ENCODE data around the gene TSPAN17. TPM values are rescaled to one million over a fixed set of nuclear protein-coding genes. Genes with fewer than 3 reads are reported as not detected.
A peak's percentile ranks its signal among the peaks of the same experiment; 100 is the strongest.

TSPAN17 gene
- total and polyA plus RNA-seq, 11 donors: 15.4 to 59.3 (median 30.9) TPM

- Histone ChIP-seq H3K36me3 (no peaks in the 10 kb centered on the region), H3K4me1 (peaks cover 0 to 18% (median 10%) of the 10 kb centered on the region in 12 donors), H3K27me3 (peaks cover 26 to 82% (median 54%) of the 10 kb centered on the region in 9 donors), H3K27ac (no peak overlapping the region), H3K4me3 (no peak overlapping the region), H3K9me3 (no peaks in the 10 kb centered on the region)
- TF ChIP-seq CTCF (IDR thresholded peaks at IDR 0.05): no peak
- DNase-seq (no peak), ATAC-seq (no peak)
- 77 to 83% (median 78%) methylated on average over 7 of the region's 7 CpGs for WGBS, 4 donors
- intact Hi-C loops (cut with DNase I): no loop called here
Measured at GRCh38 chr5:176631383-176632200, 15.7 kb upstream of the TSPAN17 start.

- DNase-seq (no peak), ATAC-seq (peak in 3 of 4 donors; percentile 19 to 52 (median 39))
- peaks cover 26 to 77% (median 42%) of the 10 kb centered on the region in 9 donors for H3K27me3 ChIP-seq
Measured at GRCh38 chr5:176632745-176633144, 14.5 kb upstream of the TSPAN17 start.

GRCh38 chr5:176633598-176633997 is 13.7 kb upstream of the TSPAN17 start:
- no peaks in the 10 kb centered on the region for H3K9me3 ChIP-seq
- no peak for DNase-seq
- H3K4me1 ChIP-seq: peaks cover 0 to 18% (median 10%) of the 10 kb centered on the region in 12 donors
- peaks cover 22 to 68% (median 34%) of the 10 kb centered on the region in 9 donors for H3K27me3 ChIP-seq
- no peak overlapping the region for H3K27ac ChIP-seq
- intact Hi-C loops (cut with DNase I): no loop called here
- TF ChIP-seq CTCF (IDR thresholded peaks at IDR 0.05) (no peak), POLR2A (IDR thresholded peaks at IDR 0.05) (no peak)
- H3K36me3 ChIP-seq: no peaks in the 10 kb centered on the region
- WGBS, 4 donors: 22 to 27% (median 25%) methylated on average over 6 of the region's 6 CpGs
- H3K4me3 ChIP-seq: no peak overlapping the region
- no peak for ATAC-seq

More at GRCh38 chr5:176632745-176633144, 14.5 kb upstream of the TSPAN17 start:
- no peak overlapping the region for H3K4me3 ChIP-seq
- no peaks in the 10 kb centered on the region for H3K36me3 ChIP-seq
- TF ChIP-seq CTCF (IDR thresholded peaks at IDR 0.05) (no peak), POLR2A (IDR thresholded peaks at IDR 0.05) (no peak)
- H3K4me1 ChIP-seq: peaks cover 0 to 18% (median 10%) of the 10 kb centered on the region in 12 donors
- 74 to 94% (median 78%) methylated on average over 2 of the region's 2 CpGs for WGBS, 4 donors
- H3K27ac ChIP-seq: no peak overlapping the region
- no peaks in the 10 kb centered on the region for H3K9me3 ChIP-seq
- intact Hi-C loops (cut with DNase I): no loop called here

GRCh38 chr5:176636426-176636825 is 10.9 kb upstream of the TSPAN17 start:
- H3K27ac ChIP-seq: no peak overlapping the region
- intact Hi-C loops (cut with DNase I): no loop called here
- H3K4me1 ChIP-seq: peaks cover 0 to 11% (median 0%) of the 10 kb centered on the region in 12 donors
- no peaks in the 10 kb centered on the region for H3K36me3 ChIP-seq
- no peak overlapping the region for H3K4me3 ChIP-seq
- WGBS, 4 donors: 22 to 40% (median 33%) methylated on average over 9 of the region's 9 CpGs
- DNase-seq: no peak
- no peaks in the 10 kb centered on the region for H3K9me3 ChIP-seq
- H3K27me3 ChIP-seq: peaks cover 3 to 40% (median 12%) of the 10 kb centered on the region in 9 donors
- ATAC-seq: no peak
- TF ChIP-seq POLR2A (IDR thresholded peaks at IDR 0.05): no peak
- no peak for TF ChIP-seq CTCF (IDR thresholded peaks at IDR 0.05)
